GM19099 (cell line): ENCODE measurements around the gene CS.

Source experiments
- POLR2A ChIP-seq: IDR thresholded peaks from 3 replicates; pipeline ENCODE4 v1.6.1; 2011; ENCODE audit warnings: low read depth; ENCODE audit not compliant: insufficient read length; ENCODE audit errors: extremely low read depth

CS gene

DNA sequence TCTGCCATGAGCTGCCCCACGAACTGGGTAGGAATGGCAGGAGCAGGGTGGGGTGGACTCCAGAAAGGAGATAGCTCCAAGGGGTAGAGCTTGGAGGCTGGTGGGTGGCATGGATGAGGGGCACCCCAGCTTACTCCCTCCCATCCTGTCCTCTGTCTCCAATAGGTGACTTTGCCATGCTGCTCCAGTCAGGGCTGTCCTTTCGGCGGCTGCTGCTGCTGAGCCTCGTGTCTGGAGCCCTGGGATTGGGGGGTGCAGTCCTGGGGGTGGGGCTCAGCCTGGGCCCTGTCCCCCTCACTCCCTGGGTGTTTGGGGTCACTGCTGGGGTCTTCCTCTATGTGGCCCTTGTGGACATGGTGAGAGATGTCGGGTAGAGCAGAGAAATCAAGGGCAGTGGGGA is 63.1 kb downstream of the CS start:
- no peak for TF ChIP-seq POLR2A

DNA sequence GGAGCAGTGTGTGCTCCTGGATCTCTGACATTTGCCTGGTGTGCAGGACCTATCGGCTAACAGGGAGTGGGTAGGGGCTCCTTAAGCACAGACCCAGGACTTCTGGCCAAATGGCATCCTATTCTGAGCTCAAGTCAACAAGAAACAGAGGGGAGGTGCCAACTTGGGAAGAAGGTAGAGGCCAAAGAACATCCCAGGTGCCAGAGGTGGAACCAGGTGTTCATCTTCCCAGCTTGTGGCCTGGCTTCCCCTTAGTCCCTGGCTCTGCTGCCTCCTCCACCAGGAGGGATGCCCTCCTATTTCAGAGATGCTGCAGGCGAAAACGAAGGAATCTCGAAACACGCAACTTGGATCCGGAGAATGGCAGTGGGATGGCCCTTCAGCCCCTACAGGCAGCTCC is 64.0 kb downstream of the CS start:
- TF ChIP-seq POLR2A: no peak

DNA sequence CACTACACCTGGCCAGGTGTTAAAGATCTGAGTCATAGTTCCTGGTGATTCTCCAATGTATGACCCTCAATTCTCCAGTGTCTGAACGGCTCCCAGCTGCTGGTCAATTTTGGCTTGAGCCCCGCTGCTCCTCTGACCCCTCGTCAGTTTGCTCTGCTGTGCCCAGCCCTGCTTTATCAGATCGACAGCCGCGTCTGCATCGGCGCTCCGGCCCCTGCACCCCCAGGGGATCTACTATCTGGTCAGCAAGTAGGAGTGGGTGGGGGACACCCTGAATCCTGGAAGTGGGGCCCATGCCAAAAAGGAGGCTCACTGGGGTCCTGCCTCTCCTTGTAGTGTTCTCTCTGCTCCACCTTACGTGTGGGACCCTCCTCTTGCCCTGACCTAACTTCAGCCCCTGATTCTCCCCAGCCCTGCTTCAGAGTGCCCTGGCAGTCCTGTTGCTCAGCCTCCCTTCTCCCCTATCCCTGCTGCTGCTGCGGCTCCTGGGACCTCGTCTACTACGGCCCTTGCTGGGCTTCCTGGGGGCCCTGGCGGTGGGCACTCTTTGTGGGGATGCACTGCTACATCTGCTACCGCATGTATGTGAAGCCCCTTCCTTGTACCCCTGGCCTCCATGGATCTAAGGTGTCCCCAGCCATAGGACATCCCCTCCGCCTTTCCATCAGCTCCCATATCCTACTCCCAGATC is 65.2 kb downstream of the CS start:
- TF ChIP-seq POLR2A: no peak

DNA sequence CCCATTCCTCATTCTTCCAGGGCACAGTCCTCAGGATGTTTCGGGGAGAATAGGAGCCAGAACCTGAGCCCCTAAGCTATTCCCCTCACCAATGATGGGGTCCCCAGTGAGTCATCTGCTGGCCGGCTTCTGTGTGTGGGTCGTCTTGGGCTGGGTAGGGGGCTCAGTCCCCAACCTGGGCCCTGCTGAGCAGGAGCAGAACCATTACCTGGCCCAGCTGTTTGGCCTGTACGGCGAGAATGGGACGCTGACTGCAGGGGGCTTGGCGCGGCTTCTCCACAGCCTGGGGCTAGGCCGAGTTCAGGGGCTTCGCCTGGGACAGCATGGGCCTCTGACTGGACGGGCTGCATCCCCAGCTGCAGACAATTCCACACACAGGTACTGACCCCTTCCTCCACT is 68.9 kb downstream of the CS start:
- no peak for TF ChIP-seq POLR2A

DNA sequence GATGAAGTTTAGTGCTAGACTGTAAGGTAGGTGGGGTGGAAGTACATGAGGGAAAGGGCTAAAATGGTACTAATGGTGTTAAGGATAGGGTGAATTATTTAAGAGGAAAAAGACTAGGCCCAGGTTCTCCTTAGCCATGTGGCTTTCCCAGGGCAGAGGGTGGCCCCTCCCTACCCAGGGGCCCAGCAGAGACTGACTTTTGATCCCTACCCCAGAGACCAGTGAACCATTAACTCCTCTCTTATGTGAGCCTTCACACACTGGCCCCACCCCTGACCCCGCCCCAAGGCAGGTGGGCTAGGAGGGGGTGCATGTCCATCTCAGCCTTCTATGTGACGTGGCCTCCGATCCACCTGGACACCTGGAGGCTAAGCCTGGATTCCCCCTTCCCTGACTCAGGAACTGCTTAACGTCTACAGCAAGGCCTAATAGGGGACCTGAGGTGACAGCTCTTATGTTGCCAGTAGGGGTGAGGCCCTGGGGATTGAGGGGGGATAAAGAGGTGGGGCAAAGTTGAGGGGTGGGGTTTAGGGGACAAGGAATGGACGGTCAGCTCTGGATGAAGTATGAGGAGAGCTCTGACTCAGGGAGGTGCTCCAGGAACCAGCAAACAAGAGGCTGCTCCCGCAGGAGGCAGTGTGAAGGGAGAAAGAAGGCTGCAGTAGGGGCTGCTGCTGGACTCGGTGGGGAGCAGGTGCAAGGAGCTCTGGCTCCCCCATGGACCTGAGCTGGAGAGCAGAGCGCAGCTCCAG is 69.5 kb downstream of the CS start:
- no peak for TF ChIP-seq POLR2A

DNA sequence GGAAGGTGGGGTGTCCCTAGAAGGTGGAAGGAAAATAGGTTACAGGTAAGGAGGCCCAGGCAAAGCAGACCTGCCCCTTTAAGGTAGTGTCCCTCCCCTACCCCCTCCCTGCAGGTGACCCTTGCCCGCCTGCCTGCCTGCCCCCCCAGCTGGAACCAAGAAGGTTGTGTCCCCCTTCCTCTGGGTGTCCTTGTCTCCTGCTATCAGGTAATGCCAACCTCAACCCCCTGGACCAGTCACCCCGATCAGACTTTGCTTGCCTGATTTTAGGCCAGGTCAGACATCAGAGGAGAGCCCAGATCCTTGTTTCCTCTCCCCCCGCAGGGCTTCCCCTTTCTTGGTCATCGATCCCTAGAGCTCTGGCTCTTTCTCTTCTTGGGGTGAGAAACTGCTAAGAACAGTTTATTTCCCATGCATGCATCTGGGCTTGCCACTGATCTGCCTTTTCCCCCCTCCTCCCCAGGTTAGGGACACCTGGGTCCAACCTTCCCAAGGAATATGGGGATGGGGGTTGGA is 70.2 kb downstream of the CS start, which contains the start of gene SLC39A5:
TSS of gene SLC39A5 (plus strand) at position 136 of the 516 bp plus-strand sequence. CDS start 1,224 bp downstream, outside the sequence.
- no peak for TF ChIP-seq POLR2A

DNA sequence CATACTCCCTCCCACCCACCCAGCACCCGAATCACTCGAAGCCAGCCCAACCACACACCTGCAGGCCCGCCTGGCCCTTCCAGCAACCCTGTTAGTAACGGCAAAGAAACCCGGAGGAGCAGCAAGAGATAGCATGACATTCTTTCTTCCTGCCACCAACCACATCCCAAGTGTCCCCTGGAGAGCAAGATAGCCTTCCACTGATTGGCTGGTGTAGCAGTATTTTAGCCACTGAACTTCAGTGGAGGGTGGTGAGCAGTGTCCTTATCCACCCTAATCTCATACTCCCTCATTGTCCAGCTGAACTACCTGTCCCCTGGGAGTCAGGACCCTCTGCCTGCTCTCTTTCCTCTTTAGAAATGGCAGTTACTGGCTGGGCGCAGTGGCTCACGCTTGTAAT is 71.0 kb downstream of the CS start:
- no peak for TF ChIP-seq POLR2A

DNA sequence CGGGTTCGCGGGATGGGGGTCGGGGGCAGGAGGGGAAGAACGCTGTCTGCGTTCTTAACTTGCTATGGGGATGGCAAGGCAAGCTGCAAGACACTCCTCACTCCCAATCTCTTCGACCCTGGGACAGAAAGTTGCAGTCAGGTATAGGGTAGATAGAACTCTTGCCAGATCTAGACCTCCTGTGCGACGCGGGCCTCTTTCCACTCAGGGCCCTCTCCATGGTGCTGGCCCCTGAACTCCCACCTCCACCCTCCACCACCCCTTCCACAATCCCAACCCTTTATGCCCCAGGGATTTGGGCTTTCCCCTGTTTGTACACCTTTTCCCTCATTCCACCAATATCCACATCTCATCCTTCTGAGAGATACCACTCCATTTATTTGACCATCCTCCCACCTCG is 75.2 kb downstream of the CS start:
- TF ChIP-seq POLR2A: no peak

DNA sequence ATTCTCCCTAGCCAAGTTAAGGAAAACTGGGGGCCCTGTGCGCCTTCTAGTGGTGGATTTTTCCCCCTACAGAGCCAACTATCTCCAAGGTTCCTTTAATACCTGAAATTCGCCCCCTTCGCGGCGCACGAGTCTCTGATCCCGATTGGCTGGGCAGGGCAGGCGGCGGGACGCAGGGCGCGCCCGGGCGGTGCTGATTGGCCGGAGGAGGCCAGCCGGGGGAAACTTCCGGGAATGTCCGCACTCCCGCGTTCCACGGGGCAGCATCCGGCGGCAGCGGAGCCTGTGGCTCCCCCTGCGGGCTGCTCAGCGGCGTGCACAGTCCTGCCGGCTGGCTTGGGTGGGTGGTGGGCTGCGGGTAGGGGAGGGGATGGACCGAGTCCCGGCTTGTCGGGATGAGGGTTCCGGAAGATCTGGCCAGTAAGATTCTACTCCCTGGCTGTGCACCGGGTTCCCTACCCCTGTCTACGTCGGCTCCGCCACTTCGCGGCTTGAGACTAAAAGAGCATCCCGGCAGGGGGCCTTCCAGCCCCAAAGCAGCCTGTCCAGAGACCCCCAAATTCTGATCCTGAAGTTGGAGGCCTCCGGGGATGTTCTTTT is 75.9 kb downstream of the CS start, which contains the start of gene NABP2:
TSS of gene NABP2 (plus strand) at position 241 of the 600 bp plus-strand sequence. CDS start 515 bp downstream, outside the sequence.
- peak; percentile 75 for TF ChIP-seq POLR2A

DNA sequence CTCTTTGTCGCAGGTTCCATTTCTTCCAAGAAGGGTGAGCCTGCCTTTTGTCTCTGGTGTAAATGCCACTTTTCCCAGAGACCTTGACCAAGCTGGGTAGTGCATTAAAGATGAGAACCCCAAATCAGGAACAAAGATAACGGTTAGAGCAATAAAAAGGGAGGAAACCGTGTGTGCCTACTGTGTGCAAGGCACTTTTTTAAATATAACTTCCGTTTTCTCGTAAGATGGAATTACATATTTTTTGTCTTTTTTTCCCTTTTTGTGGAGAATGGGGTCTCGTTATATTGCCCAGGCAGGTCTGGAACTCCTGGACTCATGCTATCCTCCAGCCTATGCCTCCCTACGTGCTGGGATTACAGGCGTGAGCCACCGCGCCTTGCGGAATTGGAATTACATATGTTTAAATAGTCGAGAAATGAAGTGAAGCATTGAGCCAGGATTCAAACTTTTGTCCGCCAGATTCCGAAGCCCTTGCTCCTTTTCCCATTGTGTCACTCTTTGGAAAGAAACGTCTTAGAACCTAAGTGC is 76.5 kb downstream of the CS start:
- no peak for TF ChIP-seq POLR2A

DNA sequence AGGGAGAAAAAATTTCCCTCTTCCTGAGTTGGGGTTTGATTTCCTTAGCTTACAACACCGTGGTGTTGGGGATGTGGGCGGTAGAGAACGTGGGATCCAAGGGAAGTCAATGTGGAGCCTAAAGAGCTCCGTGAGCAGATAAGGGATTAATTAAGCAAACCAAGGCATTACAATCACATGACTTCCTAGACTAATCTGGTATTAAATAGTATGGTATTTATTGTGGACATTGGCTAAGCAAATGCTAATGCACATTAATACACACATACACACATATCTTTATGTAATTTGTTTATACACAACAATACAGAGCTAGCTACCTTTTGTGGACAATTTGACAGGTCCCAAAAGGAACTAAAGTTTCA is 77.6 kb downstream of the CS start:
- no peak for TF ChIP-seq POLR2A

DNA sequence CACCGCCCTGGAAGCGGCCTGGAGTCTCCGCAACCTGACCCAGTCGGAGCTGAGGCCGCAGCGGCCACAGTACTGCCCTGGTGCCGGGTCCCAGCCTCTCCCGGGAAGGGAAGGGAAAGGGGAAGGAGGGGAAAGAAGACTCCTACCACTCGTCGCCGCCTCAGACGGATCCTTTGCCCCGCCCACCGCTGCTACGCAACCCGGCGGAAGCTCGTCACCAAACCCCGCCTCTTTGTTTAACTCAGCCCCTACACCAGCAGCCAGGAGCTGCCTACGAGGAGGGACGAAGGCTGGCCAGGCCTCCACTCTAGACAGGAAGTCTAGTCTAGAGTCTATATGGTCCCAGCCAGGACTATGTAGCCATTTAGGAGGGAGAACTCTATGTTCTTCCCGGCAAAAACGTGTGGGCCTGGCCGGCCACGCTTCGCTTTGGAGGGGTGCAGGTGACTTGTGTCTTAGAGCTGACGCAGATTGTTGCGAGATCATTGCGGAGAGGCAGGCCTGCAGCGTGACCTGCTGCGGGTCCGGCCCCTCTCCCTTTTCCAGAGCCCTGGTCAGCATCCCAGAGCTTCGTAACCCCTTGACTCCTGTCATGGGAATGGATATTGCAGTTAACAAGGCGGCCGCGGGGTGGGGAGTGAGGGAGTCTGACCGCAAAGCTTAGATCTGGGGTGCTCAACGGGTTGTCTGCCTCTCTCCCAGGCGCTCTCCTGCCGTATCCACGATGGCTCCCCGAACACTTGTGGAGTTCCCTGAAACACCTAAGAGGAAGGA is 78.2 kb downstream of the CS start, which contains the start of gene RNF41:
TSS of gene RNF41 (minus strand) at position 166 of the 774 bp plus-strand sequence. CDS start 7,875 bp downstream, outside the sequence.
- TF ChIP-seq POLR2A: peak; percentile 95
